OCI-LY3 (cell line): Measurements from ENCODE around the gene SDC1.

Experiments used
- H2AFZ ChIP-seq: fragments of 200-600, 300-600 bp; shearing (Covaris generic); 2 replicates; pipeline ENCODE4 v1.6.0; 2014; ENCODE audit warnings: antibody characterized with exemption, low read depth, low read length
- H3K27ac ChIP-seq: fragments of 200-600, 300-600 bp; sonication (generic); 2 replicates; pipeline ENCODE4 v1.5.1; 2014; ENCODE audit warnings: mild to moderate bottlenecking, low read length, moderate library complexity, mixed read lengths
- H3K27me3 ChIP-seq: fragments of 200-600, 300-600 bp; sonication (generic); 2 replicates; pipeline ENCODE4 v1.6.1; 2014; ENCODE audit warnings: low read depth, low read length, mixed read lengths
- H3K36me3 ChIP-seq: fragments of 200-600, 300-600 bp; sonication (generic); replicated peaks from 2 replicates; pipeline ENCODE3; 2014; ENCODE audit warnings: low read depth, low read length, mixed read lengths
- H3K4me1 ChIP-seq: fragments of 300-600, 200-600 bp; sonication (generic); 2 replicates; pipeline ENCODE4 v1.6.1; 2014; ENCODE audit warnings: low read length, mixed read lengths
- H3K4me2 ChIP-seq: fragments of 200-600, 300-600 bp; sonication (generic); 2 replicates; pipeline ENCODE4 v1.6.1; 2014; ENCODE audit warnings: low read length, mixed read lengths
- H3K4me3 ChIP-seq: fragments of 300-600, 200-600 bp; sonication (generic); 2 replicates; pipeline ENCODE4 v1.5.1; 2014; ENCODE audit warnings: antibody characterized with exemption, mild to moderate bottlenecking, low read length, moderate library complexity
- H3K79me2 ChIP-seq: fragments of 300-600, 200-600 bp; shearing (Covaris generic); 2 replicates; pipeline ENCODE4 v1.6.1; 2014; ENCODE audit warnings: mild to moderate bottlenecking, low read length, mixed read lengths
- H3K9ac ChIP-seq: fragments of 300-600, 200-600 bp; shearing (Covaris generic); 2 replicates; pipeline ENCODE4 v1.6.0; 2014; ENCODE audit warnings: mild to moderate bottlenecking, low read length, moderate library complexity
- H3K9me3 ChIP-seq: fragments of 200-600, 300-600 bp; shearing (Covaris generic); 2 replicates; pipeline ENCODE4 v1.6.1; 2014; ENCODE audit warnings: low read length, mixed read lengths; ENCODE audit not compliant: insufficient read depth
- H4K20me1 ChIP-seq: fragments of 200-600, 300-600 bp; sonication (generic); 2 replicates; pipeline ENCODE4 v1.6.1; 2016; ENCODE audit warnings: low read length, mixed read lengths; ENCODE audit not compliant: insufficient read depth
- EZH2phosphoT487 ChIP-seq: fragments of 200-600 bp; shearing (Covaris generic); IDR thresholded peaks from 2 replicates; pipeline ENCODE4 v1.6.1; 2018; ENCODE audit warnings: antibody characterized with exemption, mixed run types, low read depth
- TF ChIP-seq, protein P1 (sequence below): fragments of 200-600, 300-600 bp; sonication (generic); IDR thresholded peaks from 2 replicates; pipeline ENCODE4 v1.5.1; 2014; ENCODE audit warnings: antibody characterized with exemption, low read length, low read depth

The SDC1 gene

DNA sequence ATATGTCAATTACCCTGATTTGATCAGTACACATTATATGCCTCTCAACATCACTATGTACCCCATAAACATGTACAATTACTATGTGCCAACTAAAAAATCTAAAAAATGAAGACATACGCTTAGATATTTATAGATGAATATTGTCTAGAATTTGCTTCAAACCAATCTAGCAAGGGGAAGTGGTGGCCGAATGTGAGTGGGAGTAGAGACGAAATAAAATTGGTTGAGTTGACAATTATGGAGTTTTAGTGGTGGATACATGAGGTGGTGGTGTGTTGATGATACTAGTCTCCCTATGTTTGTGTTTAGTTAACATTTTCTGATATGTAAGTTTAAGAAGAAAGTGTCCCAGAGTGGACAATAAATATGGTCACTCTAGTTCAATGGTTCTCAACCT lies 49.0 kb downstream of the SDC1 start:
- Histone ChIP-seq H3K27me3 (no peaks in the 10 kb centered on the region; the same call in 1 of the 2 replicates), H3K27ac (no peak overlapping the region), H3K4me1 (no peaks in the 10 kb centered on the region), H2AFZ (no peak overlapping the region), H3K79me2 (no peaks in the 10 kb centered on the region), H3K9me3 (no peaks in the 10 kb centered on the region), H3K36me3 (no peaks in the 10 kb centered on the region), H3K4me3 (no peak overlapping the region), H3K4me2 (no peak overlapping the region), H3K9ac (no peak overlapping the region), H4K20me1 (no peaks in the 10 kb centered on the region)
- TF ChIP-seq EZH2phosphoT487, result no peak

DNA sequence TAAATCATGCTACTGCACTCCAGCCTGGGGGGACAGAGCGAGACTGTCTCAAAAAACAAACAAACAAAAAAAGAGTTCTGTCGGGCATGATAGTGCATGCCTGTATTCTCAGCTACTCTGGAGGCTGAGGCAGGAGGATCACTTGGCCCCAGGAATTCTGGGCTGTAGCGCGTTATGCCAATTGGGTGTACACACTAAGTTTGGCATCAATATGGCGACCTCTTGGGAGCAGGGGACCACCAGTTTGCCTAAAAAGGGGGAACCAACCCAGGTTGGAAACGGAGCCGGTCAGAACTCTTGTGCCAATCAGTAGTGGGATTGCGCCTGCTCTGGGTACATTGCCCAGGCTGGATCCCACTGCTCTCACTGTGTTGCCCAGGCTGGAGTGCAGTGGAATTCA lies 49.7 kb downstream of the SDC1 start:
- no peaks in the 10 kb centered on the region for H3K36me3 ChIP-seq
- H2AFZ ChIP-seq, result no peak overlapping the region
- no peaks in the 10 kb centered on the region for H3K4me1 ChIP-seq
- H4K20me1 ChIP-seq, result no peaks in the 10 kb centered on the region
- no peak overlapping the region for H3K9ac ChIP-seq
- no peak overlapping the region for H3K27ac ChIP-seq
- H3K4me2 ChIP-seq, result no peak overlapping the region
- no peaks in the 10 kb centered on the region; the same call in 1 of the 2 replicates for H3K27me3 ChIP-seq
- H3K9me3 ChIP-seq, result no peaks in the 10 kb centered on the region
- H3K4me3 ChIP-seq, result no peak overlapping the region
- TF ChIP-seq, protein P1, sequence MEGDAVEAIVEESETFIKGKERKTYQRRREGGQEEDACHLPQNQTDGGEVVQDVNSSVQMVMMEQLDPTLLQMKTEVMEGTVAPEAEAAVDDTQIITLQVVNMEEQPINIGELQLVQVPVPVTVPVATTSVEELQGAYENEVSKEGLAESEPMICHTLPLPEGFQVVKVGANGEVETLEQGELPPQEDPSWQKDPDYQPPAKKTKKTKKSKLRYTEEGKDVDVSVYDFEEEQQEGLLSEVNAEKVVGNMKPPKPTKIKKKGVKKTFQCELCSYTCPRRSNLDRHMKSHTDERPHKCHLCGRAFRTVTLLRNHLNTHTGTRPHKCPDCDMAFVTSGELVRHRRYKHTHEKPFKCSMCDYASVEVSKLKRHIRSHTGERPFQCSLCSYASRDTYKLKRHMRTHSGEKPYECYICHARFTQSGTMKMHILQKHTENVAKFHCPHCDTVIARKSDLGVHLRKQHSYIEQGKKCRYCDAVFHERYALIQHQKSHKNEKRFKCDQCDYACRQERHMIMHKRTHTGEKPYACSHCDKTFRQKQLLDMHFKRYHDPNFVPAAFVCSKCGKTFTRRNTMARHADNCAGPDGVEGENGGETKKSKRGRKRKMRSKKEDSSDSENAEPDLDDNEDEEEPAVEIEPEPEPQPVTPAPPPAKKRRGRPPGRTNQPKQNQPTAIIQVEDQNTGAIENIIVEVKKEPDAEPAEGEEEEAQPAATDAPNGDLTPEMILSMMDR, result no peak
- no peak for TF ChIP-seq EZH2phosphoT487
- no peaks in the 10 kb centered on the region for H3K79me2 ChIP-seq

DNA sequence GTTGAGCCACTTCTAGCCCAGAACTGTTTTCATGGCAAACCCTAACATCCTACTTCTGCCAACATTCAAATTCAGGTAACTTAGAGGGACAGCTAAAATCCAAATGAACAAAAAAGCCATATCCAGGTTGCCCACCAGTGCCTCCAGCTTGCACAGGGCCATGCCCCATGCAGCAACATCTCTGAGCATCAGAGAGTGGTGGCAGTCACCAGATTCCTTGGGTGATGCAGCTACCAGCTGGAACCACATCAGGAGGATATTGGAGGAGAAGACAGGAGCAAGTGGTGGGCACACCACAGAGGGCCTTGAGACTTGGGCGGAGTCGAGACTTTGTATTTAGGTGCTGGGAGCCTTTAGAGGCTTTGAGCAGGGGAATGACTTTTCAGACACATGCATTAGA lies 50.5 kb downstream of the SDC1 start:
- Histone ChIP-seq H2AFZ (no peak overlapping the region), H4K20me1 (no peaks in the 10 kb centered on the region), H3K79me2 (no peaks in the 10 kb centered on the region), H3K4me2 (no peak overlapping the region), H3K9me3 (no peaks in the 10 kb centered on the region), H3K4me3 (no peak overlapping the region), H3K36me3 (no peaks in the 10 kb centered on the region), H3K27me3 (no peaks in the 10 kb centered on the region; the same call in 1 of the 2 replicates), H3K27ac (no peak overlapping the region), H3K4me1 (no peaks in the 10 kb centered on the region), H3K9ac (no peak overlapping the region)
- TF ChIP-seq EZH2phosphoT487, result no peak
- TF ChIP-seq, protein P1, result no peak

DNA sequence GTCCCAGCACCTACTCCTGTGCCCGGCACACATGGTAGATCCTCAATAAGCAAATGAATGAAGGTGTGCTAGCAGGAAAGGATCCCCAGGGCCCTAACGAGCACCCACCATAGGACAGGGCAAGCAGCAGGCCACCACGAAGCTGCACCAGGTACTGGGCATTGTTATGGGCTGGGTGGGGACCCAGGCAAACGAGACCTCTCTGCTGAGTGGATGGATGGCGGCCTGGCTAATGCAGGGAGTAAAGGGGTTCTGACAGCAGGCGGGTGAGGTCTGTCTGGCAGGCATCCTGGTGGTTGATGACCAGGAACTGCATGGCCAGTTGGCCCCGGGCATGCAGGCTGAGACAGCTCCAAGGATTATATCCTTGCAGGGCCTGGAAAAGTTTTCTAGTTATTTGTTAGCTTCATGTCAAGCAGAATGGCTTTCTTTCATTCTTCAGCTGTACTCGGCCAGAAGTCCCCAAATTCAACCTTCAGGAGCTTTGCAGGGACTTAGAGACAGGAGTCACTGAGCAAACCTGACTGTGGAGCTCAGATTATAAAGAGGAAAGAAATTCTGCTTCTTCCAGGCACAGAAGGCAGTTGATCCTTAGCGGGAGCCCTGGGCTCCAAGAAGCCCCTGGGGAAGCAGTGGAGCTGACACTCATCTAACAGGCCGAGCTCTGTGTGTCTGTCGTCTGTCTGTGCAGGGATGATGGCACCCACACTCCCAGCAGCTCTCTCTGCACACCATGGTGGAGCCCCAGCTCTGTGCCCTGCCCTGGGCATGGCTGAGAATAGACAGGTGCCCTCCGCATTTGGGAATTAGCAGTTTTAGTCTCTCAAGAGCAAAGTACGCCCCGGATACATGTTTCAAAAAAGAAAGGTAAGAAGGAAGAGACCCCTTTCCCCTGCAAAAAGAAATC lies 51.2 kb downstream of the SDC1 start:
- Histone ChIP-seq H3K9ac (no peak overlapping the region), H3K27me3 (no peaks in the 10 kb centered on the region; the same call in 1 of the 2 replicates), H3K9me3 (no peaks in the 10 kb centered on the region), H3K79me2 (no peaks in the 10 kb centered on the region), H3K4me1 (no peaks in the 10 kb centered on the region), H3K27ac (no peak overlapping the region), H4K20me1 (no peaks in the 10 kb centered on the region), H3K36me3 (no peaks in the 10 kb centered on the region), H3K4me3 (no peak overlapping the region), H2AFZ (no peak overlapping the region), H3K4me2 (no peak overlapping the region)
- TF ChIP-seq, protein P1, result no peak
- no peak for TF ChIP-seq EZH2phosphoT487
